ENCODE measurements around the gene ROR1. TPM values are rescaled to one million over a fixed set of nuclear protein-coding genes. Genes with fewer than 3 reads are reported as not detected.

The ROR1 gene
- total and polyA plus RNA-seq, 3 experiments from 2014 or later, result not detected

DNA sequence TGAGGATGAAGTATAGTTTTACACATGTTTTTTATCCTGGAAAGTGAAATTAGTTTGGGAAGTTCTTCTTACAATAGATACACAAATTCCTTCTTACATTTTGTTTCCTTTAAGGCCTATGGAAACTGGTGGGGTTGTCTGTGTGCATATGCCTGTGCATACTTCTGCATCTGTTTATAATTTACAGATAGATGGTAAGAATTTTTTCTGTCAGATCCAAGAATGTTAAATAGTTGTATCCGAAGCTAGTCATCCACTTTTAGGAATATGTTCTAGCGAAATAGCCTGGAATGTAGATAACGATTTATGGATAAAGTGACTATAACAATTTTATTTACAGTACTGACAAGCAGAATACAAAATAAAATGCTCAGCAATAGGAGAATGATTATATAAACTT is 194.1 kb downstream of the ROR1 start:
- Histone ChIP-seq H3K27ac (ENCODE audit: low read depth, low read length) (no peak overlapping the region), H3K4me3 (ENCODE audit: low read length) (no peak overlapping the region), H3K9me3 (ENCODE audit: low read length) (no peaks in the 10 kb centered on the region), H3K27me3 (ENCODE audit: insufficient read depth, low read length, poor library complexity, severe bottlenecking) (no peaks in the 10 kb centered on the region), H3K36me3 (ENCODE audit: insufficient read depth, low read length) (no peaks in the 10 kb centered on the region), H3K4me1 (ENCODE audit: insufficient read depth, low read length) (no peaks in the 10 kb centered on the region)
- H3K4me3 Mint-ChIP-seq, result no peak overlapping the region
- POLR2A ChIA-PET, result no interaction called here
- peaks cover 2 to 5% of the 10 kb centered on the region in 2 donors for H3K27me3 Mint-ChIP-seq
- DNase-seq, result no peak
- peaks cover 0 to 2% (median 0%) of the 10 kb centered on the region in 5 donors for H3K9me3 Mint-ChIP-seq
- CTCF ChIA-PET, result no interaction called here
- H3K4me1 Mint-ChIP-seq, result no peaks in the 10 kb centered on the region
- no peak overlapping the region for H3K27ac Mint-ChIP-seq
- H3K36me3 Mint-ChIP-seq, result no peaks in the 10 kb centered on the region

DNA sequence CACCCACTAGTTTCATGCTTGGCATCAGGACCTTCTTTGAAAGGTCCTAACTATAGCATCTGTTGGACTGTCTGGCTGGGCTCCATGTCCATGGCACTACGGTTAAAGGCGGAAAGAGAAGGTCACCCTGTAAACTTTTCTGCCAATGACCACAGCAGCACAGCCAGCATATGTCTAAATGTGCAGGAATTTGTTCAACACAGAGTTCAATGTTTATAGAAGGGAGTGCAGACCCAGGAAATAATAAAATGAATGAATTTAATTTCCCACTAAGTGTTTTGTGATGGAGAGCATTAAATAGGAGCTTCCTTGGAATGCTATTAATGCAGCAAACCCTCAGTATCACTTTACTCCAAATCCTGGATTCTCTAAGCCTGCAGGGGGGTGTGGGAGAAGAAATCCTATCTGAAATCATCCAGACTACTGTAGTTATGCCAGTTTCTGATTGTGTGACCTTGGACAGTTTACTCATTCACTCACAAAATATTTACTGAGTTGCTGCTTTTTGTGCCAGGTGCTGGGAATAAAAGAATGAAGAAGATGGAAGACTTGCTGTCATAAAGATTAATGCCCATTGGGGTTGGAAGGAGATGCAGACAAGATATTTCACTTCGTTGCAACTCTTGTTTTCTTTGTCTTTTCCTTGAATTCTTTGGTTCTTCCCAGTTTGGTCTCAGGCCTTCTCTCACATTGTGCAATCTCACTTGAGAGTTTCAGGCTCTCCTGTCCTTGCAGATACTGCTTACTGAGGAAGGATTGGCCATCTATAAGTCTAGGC is 195.0 kb downstream of the ROR1 start:
- Mint-ChIP-seq H3K36me3 (no peaks in the 10 kb centered on the region), H3K4me1 (no peaks in the 10 kb centered on the region), H3K9me3 (peaks cover 0 to 2% (median 0%) of the 10 kb centered on the region in 5 donors), H3K4me3 (no peak overlapping the region), H3K27me3 (peaks cover 2 to 5% of the 10 kb centered on the region in 2 donors), H3K27ac (no peak overlapping the region)
- no peak for DNase-seq
- Histone ChIP-seq H3K27ac (ENCODE audit: low read depth, low read length) (no peak overlapping the region), H3K36me3 (ENCODE audit: insufficient read depth, low read length) (no peaks in the 10 kb centered on the region), H3K4me3 (ENCODE audit: low read length) (no peak overlapping the region), H3K9me3 (ENCODE audit: low read length) (no peaks in the 10 kb centered on the region), H3K27me3 (ENCODE audit: insufficient read depth, low read length, poor library complexity, severe bottlenecking) (no peaks in the 10 kb centered on the region), H3K4me1 (ENCODE audit: insufficient read depth, low read length) (no peaks in the 10 kb centered on the region)
- POLR2A ChIA-PET, result no interaction called here
- CTCF ChIA-PET, result no interaction called here

DNA sequence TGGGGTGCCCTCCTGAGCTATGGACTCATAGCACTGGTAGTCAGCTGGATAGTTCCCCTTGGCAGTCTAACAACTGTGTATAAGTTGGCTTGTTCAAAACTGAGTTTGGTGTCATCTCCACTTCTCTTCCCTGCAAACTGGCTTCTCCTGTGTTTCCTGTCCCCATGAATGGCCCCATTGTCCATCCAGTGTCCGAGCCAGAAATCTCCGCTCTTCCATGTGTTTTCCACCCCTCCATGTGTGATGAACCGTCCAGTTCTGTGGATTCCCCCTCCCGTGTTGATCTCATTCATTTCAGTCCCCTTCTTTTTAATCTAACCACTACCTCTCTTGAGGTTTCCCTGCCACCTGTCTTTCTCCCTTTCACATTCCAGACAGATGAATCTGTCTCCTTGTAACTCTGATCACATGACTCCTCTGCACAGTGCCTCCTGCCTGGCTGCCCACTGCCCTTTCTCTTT is 195.7 kb downstream of the ROR1 start:
- H3K9me3 ChIP-seq (ENCODE audit: low read length), result no peaks in the 10 kb centered on the region
- H3K27me3 ChIP-seq (ENCODE audit: insufficient read depth, low read length, poor library complexity, severe bottlenecking), result no peaks in the 10 kb centered on the region
- ChIA-PET CTCF (no interaction called here), POLR2A (no interaction called here)
- peaks cover 0 to 2% (median 0%) of the 10 kb centered on the region in 5 donors for H3K9me3 Mint-ChIP-seq
- H3K36me3 ChIP-seq (ENCODE audit: insufficient read depth, low read length), result no peaks in the 10 kb centered on the region
- no peak overlapping the region for H3K4me3 ChIP-seq (ENCODE audit: low read length)
- H3K27ac ChIP-seq (ENCODE audit: low read depth, low read length), result no peak overlapping the region
- H3K4me1 ChIP-seq (ENCODE audit: insufficient read depth, low read length), result no peaks in the 10 kb centered on the region
- H3K4me1 Mint-ChIP-seq, result no peaks in the 10 kb centered on the region
- H3K36me3 Mint-ChIP-seq, result no peaks in the 10 kb centered on the region
- DNase-seq, result no peak
- no peak overlapping the region for H3K27ac Mint-ChIP-seq
- H3K4me3 Mint-ChIP-seq, result no peak overlapping the region
- H3K27me3 Mint-ChIP-seq, result peaks cover 2 to 5% of the 10 kb centered on the region in 2 donors

DNA sequence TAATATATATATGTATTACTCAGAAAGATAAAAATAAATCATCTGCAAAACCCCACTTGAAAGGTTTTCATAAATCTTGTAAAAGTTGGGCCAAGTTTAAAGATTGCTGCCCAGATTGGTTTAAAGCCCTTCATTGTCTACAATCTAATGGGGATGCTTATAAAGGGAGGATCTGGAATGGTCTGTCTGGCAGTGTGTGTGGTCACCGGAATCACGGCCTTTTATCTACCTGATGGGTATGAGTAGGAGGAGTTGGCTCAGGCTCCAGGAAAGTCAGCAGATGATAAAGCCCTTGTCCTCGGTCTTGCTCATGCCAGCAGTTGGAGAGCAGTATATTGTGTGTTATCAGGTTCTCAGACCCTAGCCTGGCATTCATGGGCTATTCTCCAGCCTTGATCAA is 197.7 kb downstream of the ROR1 start:
- no peaks in the 10 kb centered on the region for H3K27me3 ChIP-seq (ENCODE audit: insufficient read depth, low read length, poor library complexity, severe bottlenecking)
- no peak overlapping the region for H3K4me3 ChIP-seq (ENCODE audit: low read length)
- Mint-ChIP-seq H3K9me3 (peaks cover 0 to 2% (median 0%) of the 10 kb centered on the region in 5 donors), H3K36me3 (no peaks in the 10 kb centered on the region), H3K4me3 (no peak overlapping the region), H3K27ac (no peak overlapping the region), H3K27me3 (peaks cover 6 to 11% of the 10 kb centered on the region in 2 donors), H3K4me1 (no peaks in the 10 kb centered on the region)
- CTCF ChIA-PET, result no interaction called here
- no peak for DNase-seq
- POLR2A ChIA-PET, result no interaction called here
- H3K9me3 ChIP-seq (ENCODE audit: low read length), result no peaks in the 10 kb centered on the region
- H3K4me1 ChIP-seq (ENCODE audit: insufficient read depth, low read length), result no peaks in the 10 kb centered on the region
- no peak overlapping the region for H3K27ac ChIP-seq (ENCODE audit: low read depth, low read length)
- H3K36me3 ChIP-seq (ENCODE audit: insufficient read depth, low read length), result no peaks in the 10 kb centered on the region

DNA sequence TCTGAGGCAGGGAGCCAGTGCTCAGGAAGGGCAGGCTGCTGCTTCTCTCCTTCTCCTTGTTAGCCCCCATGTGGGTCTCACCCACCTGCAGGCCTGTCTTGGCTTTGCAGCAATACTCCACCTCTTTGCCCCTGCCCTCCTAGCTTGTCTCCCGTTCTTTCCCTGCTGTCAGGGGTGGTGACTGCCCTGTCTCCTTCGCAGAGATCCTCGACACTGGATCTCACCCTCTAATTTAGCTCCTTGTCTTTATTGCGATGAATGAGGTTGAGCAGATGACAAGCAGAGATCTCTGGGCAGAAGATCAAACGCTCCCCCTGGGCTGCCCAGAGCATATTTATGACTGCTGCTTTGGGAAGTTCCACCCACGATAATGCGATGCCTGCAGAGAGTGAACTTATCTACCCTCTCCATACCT is 199.2 kb downstream of the ROR1 start:
- Histone ChIP-seq H3K27ac (ENCODE audit: low read depth, low read length) (no peak overlapping the region), H3K4me1 (ENCODE audit: insufficient read depth, low read length) (no peaks in the 10 kb centered on the region), H3K9me3 (ENCODE audit: low read length) (no peaks in the 10 kb centered on the region), H3K4me3 (ENCODE audit: low read length) (no peak overlapping the region), H3K36me3 (ENCODE audit: insufficient read depth, low read length) (no peaks in the 10 kb centered on the region), H3K27me3 (ENCODE audit: insufficient read depth, low read length, poor library complexity, severe bottlenecking) (no peaks in the 10 kb centered on the region)
- ChIA-PET CTCF (no interaction called here), POLR2A (no interaction called here)
- Mint-ChIP-seq H3K9me3 (peaks cover 0 to 2% (median 0%) of the 10 kb centered on the region in 5 donors), H3K27ac (no peak overlapping the region), H3K36me3 (no peaks in the 10 kb centered on the region), H3K4me3 (no peak overlapping the region), H3K27me3 (peaks cover 6 to 15% of the 10 kb centered on the region in 2 donors), H3K4me1 (no peaks in the 10 kb centered on the region)
- no peak for DNase-seq

DNA sequence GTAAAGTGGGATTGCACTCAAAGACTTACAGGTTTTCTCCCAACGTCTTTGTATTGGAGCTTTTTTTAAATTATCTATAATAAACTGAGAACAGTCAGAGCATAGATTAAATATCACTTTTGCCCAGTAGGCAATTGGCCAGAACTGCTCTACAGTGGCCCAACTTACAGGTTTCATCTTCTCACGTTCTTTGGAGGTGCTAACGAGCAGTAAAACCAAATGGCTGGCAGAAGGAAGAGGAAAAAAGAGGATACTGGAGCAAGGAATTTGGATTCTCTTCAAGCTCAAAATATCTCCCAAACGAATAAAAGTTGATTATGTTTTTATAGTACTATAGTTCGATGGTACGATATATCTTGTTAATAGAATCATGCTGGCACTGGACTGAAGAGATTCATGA is 201.1 kb downstream of the ROR1 start:
- no peak for DNase-seq
- H3K9me3 ChIP-seq (ENCODE audit: low read length), result no peaks in the 10 kb centered on the region
- H3K4me3 Mint-ChIP-seq, result no peak overlapping the region
- H3K4me1 ChIP-seq (ENCODE audit: insufficient read depth, low read length), result no peaks in the 10 kb centered on the region
- no peak overlapping the region for H3K27ac ChIP-seq (ENCODE audit: low read depth, low read length)
- no peak overlapping the region for H3K27ac Mint-ChIP-seq
- H3K36me3 ChIP-seq (ENCODE audit: insufficient read depth, low read length), result no peaks in the 10 kb centered on the region
- H3K27me3 ChIP-seq (ENCODE audit: insufficient read depth, low read length, poor library complexity, severe bottlenecking), result no peaks in the 10 kb centered on the region
- H3K9me3 Mint-ChIP-seq, result peaks cover 0 to 2% (median 0%) of the 10 kb centered on the region in 5 donors
- no peaks in the 10 kb centered on the region for H3K36me3 Mint-ChIP-seq
- ChIA-PET CTCF (no interaction called here), POLR2A (no interaction called here)
- H3K4me1 Mint-ChIP-seq, result no peaks in the 10 kb centered on the region
- no peak overlapping the region for H3K4me3 ChIP-seq (ENCODE audit: low read length)
- peaks cover 4 to 22% of the 10 kb centered on the region in 2 donors for H3K27me3 Mint-ChIP-seq

DNA sequence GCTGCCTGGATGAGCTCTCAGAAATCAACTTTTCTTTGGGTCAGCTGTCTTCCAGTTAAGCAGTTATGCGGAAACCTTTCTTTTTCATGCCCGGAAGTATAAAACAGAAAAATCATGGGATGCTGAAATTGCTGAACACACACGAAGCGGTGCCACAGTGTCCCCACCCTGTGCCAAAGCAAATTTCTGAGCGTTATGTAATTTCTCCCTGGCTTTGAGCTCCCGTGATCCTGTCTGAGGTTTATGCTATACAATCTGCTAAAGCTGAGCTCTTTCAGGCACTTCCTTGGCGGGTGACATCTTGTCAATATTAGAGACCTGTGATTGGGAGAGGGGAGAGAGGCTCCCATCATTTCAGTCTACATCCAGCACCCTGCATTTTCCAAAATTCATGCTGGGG is 201.7 kb downstream of the ROR1 start:
- H3K27ac Mint-ChIP-seq, result no peak overlapping the region
- CTCF ChIA-PET, result no interaction called here
- POLR2A ChIA-PET, result no interaction called here

DNA sequence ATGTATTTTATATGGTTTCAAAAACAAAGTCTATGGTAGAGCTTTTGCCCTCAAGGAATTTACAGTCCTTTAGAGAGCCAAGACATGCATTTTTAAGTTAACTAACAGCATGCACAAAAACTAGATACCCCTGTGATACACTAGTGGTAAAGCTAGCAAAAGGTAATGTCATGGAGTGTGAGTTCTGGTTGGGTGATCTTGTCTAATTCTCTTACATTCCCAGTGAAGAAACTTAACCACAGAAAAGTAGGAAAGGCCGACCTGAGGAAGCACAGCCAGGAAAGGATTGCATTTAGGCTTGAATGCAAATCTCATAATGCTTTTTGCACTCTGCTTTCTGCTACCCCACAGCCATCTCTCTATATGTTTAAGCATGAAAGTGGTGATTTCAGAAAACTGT is 202.2 kb downstream of the ROR1 start:
- no peaks in the 10 kb centered on the region for H3K36me3 Mint-ChIP-seq
- no peaks in the 10 kb centered on the region for H3K4me1 Mint-ChIP-seq
- Histone ChIP-seq H3K4me1 (ENCODE audit: insufficient read depth, low read length) (no peaks in the 10 kb centered on the region), H3K27me3 (ENCODE audit: insufficient read depth, low read length, poor library complexity, severe bottlenecking) (no peaks in the 10 kb centered on the region), H3K4me3 (ENCODE audit: low read length) (no peak overlapping the region), H3K9me3 (ENCODE audit: low read length) (no peaks in the 10 kb centered on the region), H3K27ac (ENCODE audit: low read depth, low read length) (no peak overlapping the region), H3K36me3 (ENCODE audit: insufficient read depth, low read length) (no peaks in the 10 kb centered on the region)
- no peak overlapping the region for H3K4me3 Mint-ChIP-seq
- no peak for DNase-seq
- ChIA-PET CTCF (no interaction called here), POLR2A (no interaction called here)
- no peak overlapping the region for H3K27ac Mint-ChIP-seq
- peaks cover 4 to 26% of the 10 kb centered on the region in 2 donors for H3K27me3 Mint-ChIP-seq
- H3K9me3 Mint-ChIP-seq, result peaks cover 0 to 2% (median 0%) of the 10 kb centered on the region in 5 donors

More for the DNA sequence above, 201.7 kb downstream of the ROR1 start:
- DNase-seq, result no peak
- Mint-ChIP-seq H3K36me3 (no peaks in the 10 kb centered on the region), H3K4me1 (no peaks in the 10 kb centered on the region), H3K4me3 (no peak overlapping the region), H3K27me3 (peaks cover 4 to 22% of the 10 kb centered on the region in 2 donors), H3K9me3 (peaks cover 0 to 2% (median 0%) of the 10 kb centered on the region in 5 donors)
- H3K36me3 ChIP-seq (ENCODE audit: insufficient read depth, low read length), result no peaks in the 10 kb centered on the region
- no peak overlapping the region for H3K4me3 ChIP-seq (ENCODE audit: low read length)
- H3K27me3 ChIP-seq (ENCODE audit: insufficient read depth, low read length, poor library complexity, severe bottlenecking), result no peaks in the 10 kb centered on the region
- no peak overlapping the region for H3K27ac ChIP-seq (ENCODE audit: low read depth, low read length)
- H3K9me3 ChIP-seq (ENCODE audit: low read length), result no peaks in the 10 kb centered on the region
- no peaks in the 10 kb centered on the region for H3K4me1 ChIP-seq (ENCODE audit: insufficient read depth, low read length)

Measured in CD8-positive, alpha-beta memory T cell (primary cell).